ENCODE results near the gene OR51E1.

DNA sequence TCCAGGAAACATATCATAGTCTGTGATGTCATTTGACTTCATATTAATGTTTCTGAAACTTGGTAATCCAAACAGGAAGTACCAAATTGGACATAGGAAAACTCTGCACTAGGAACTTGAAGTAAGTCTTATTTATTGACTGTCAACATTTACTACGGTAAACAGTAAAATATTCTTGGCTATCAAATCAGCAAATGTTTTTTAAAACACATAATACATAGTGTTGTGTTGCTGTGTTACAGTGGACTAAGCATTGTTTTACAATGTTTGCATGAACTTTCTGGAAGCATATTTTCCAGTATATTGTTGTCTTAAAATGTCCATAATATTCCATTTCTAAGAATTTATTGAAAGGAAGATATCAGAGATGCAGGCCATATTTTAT lies 56.6 kb downstream of the OR51E1 start:
- no peak for TF ChIP-seq TAF1 (IDR thresholded peaks at IDR 0.05; ENCODE audit: borderline replicate concordance, insufficient read depth, low read length)
- TF ChIP-seq, protein P1, sequence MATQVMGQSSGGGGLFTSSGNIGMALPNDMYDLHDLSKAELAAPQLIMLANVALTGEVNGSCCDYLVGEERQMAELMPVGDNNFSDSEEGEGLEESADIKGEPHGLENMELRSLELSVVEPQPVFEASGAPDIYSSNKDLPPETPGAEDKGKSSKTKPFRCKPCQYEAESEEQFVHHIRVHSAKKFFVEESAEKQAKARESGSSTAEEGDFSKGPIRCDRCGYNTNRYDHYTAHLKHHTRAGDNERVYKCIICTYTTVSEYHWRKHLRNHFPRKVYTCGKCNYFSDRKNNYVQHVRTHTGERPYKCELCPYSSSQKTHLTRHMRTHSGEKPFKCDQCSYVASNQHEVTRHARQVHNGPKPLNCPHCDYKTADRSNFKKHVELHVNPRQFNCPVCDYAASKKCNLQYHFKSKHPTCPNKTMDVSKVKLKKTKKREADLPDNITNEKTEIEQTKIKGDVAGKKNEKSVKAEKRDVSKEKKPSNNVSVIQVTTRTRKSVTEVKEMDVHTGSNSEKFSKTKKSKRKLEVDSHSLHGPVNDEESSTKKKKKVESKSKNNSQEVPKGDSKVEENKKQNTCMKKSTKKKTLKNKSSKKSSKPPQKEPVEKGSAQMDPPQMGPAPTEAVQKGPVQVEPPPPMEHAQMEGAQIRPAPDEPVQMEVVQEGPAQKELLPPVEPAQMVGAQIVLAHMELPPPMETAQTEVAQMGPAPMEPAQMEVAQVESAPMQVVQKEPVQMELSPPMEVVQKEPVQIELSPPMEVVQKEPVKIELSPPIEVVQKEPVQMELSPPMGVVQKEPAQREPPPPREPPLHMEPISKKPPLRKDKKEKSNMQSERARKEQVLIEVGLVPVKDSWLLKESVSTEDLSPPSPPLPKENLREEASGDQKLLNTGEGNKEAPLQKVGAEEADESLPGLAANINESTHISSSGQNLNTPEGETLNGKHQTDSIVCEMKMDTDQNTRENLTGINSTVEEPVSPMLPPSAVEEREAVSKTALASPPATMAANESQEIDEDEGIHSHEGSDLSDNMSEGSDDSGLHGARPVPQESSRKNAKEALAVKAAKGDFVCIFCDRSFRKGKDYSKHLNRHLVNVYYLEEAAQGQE (IDR thresholded peaks at IDR 0.05; ENCODE audit: insufficient read depth in 1 of 2, low read depth in 2 of 2, low read length in 2 of 2): no peak
